Urinary bladder (tissue), 4 donors: ENCODE results near the gene SLC8A2. TPM values are rescaled to one million over a fixed set of nuclear protein-coding genes. Genes with fewer than 3 reads are reported as not detected.

ENCODE experiments used
- DNase-seq: peaks from one replicate; pipeline ENCODE4 v3.0.0-alpha.2; 2015; ENCODE audit errors: extremely low spot score
- H3K27ac ChIP-seq: one replicate; pipeline ENCODE4 v1.5.1; 2013; ENCODE audit warnings: low read depth, mild to moderate bottlenecking, moderate library complexity
- H3K36me3 ChIP-seq: one replicate; pipeline ENCODE4 v1.6.1; 2013; ENCODE audit warnings: mild to moderate bottlenecking, moderate library complexity; ENCODE audit not compliant: insufficient read depth
- H3K4me1 ChIP-seq: one replicate; pipeline ENCODE4 v1.6.1; 2013; ENCODE audit warnings: mild to moderate bottlenecking, moderate library complexity; ENCODE audit not compliant: insufficient read depth
- H3K4me3 ChIP-seq: one replicate; pipeline ENCODE4 v1.5.1; 2013; ENCODE audit warnings: low read depth, low read length
- WGBS: extraction: QIAGEN DNeasy Blood & Tissue Kit; methylation state at CpG from one replicate; pipeline ENCODE4 v1.1.7; 2013; 5-methylcytosine and 5-hydroxymethylcytosine counted together
- polyA plus RNA-seq: library from polyadenylated mRNA; stranded (reverse); fragments of 200-250 nt; gene quantifications from one replicate; pipeline ENCODE4 v1.2.3, GENCODE V29; 2013
- total RNA-seq: library from RNA; depleted of rRNA; stranded (reverse); fragments of >200 nt; gene quantifications from one replicate; pipeline ENCODE4 v1.2.3, GENCODE V29; 2014
- donor health status: healthy with polysubstance abuse.
- donor health status: healthy.

SLC8A2 gene
- total and polyA plus RNA-seq, 2 donors: 1.5 to 10.2 TPM

DNA sequence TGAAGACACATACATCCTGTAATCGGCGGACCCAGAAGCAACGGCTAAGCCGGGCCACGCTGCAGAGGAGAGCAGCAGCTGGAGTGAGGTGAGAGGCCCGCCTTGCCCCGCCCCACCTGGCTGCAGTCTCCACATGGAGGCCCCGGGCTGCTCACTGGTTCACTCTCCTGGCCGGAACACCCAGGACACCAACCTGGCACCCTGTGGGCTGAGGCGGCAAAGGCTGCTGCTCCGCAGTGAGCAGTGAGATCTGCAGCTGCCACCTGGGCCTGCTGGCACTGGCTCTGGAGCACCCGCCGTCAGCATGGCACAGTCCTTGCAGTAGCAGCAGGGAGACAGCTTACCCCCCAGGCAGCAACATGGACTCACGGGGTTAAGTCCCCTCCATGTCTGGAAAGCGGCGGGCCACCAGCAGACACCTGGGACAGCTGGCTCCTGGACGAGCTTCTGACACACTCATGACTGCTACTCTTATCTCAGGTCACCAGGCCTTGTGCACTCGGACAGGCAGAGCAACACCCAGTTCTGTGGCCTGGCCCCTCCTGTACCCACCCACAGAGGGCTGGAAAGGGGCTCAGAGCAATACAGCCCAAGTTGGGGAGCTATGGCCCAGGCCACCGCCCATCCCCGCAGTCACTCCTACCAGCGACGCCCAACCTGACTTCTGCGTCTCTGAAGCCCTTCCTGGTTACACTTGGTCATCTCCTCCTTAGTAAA, 25.5 kb upstream of the SLC8A2 start:
- 86% methylated on average over 23 of the region's 23 CpGs for WGBS
- H3K4me1 ChIP-seq: no peaks in the 10 kb centered on the region
- DNase-seq: no peak
- H3K27ac ChIP-seq: no peak overlapping the region
- peaks cover 4% of the 10 kb centered on the region for H3K36me3 ChIP-seq
- no peak overlapping the region for H3K4me3 ChIP-seq

DNA sequence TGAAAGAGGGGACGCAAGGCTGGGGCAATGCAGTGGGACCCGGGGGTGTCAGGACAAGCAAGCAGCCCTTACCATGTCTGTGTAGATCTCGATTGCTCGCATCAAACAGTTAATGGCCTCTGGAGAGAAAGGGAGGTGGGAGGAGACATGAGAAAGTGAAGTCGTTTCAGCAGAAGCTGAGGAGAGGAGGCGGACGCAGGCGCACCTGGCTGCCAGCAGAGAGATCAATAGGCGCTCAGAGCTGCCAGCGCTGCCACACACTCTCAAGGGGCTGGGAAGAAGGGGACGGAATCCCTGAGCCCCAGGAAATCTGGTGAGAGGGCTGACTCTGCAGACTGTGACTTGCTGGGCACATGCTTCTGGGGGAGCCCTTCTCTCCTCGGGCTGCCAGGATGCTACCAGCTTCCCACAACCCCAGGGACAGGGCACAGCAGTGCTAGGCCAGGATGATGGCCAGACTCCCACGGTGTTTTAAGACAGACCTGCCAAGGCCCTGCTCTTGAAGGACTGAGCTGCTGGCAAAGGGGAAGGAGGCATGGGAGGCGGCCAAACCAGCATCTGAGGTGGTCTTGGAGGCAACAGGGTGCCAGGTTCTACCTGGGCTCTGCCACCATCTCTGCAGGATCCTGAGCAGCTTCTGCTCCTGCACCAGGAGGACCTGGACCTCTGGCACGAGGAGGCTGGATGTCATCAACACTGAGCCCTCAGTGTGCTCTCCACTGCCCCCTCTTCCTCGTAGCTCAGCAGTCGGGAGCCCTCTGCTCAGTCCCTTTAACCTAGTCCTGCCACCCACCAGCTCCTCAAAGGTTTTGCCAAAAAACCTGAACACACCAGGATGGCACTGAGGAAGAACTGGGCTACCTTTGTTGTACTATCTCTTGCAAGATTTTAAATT, 24.0 kb upstream of the SLC8A2 start:
- 79% methylated on average over 17 of the region's 17 CpGs for WGBS

DNA sequence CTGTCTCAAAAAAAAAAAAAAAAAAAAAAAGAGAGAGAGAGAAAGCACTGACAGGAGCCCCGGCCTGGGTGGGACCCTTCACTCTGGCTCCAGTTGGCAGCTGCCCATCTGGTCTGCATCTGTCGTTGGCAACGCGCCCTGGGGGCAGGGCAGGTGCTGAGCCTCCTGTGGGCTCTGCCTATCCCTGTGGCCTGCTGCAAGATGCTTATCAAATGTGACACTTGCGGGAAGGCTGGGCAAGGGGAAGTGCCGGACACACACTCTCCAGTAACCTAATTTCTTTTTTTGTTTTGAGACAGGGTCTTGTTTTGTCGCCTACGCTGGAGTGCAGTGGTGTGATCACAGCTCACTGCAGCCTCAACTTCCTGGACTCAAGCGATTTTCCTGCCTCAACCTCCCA, 23.0 kb upstream of the SLC8A2 start:
- Histone ChIP-seq H3K4me3 (no peak overlapping the region), H3K4me1 (no peaks in the 10 kb centered on the region), H3K36me3 (no peaks in the 10 kb centered on the region), H3K27ac (no peak overlapping the region)
- 61% methylated on average over 9 of the region's 9 CpGs for WGBS
- no peak for DNase-seq

More for the DNA sequence above, 24.0 kb upstream of the SLC8A2 start:
- Histone ChIP-seq H3K4me3 (no peak overlapping the region), H3K27ac (no peak overlapping the region), H3K4me1 (no peaks in the 10 kb centered on the region), H3K36me3 (peaks cover 4% of the 10 kb centered on the region)
- DNase-seq: no peak

DNA sequence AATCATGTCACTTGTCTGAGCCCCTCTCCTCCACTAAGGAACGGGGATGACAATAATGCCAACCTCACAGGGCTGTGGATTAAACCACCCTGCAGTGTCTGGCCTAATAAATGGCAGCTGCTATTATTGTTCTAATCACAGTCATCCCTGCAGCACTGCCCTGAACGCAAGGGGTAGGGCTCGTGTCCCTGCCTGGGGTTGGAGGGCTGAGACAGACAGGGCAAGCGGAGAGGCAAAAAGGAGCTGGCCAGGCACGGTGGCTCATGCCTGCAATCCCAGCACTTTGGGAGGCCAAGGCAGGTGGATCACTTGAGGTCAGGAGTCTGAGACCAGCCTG, 22.5 kb upstream of the SLC8A2 start:
- Histone ChIP-seq H3K4me1 (no peaks in the 10 kb centered on the region), H3K4me3 (no peak overlapping the region), H3K36me3 (no peaks in the 10 kb centered on the region), H3K27ac (no peak overlapping the region)
- DNase-seq: no peak
- 87% methylated on average over 5 of the region's 5 CpGs for WGBS

DNA sequence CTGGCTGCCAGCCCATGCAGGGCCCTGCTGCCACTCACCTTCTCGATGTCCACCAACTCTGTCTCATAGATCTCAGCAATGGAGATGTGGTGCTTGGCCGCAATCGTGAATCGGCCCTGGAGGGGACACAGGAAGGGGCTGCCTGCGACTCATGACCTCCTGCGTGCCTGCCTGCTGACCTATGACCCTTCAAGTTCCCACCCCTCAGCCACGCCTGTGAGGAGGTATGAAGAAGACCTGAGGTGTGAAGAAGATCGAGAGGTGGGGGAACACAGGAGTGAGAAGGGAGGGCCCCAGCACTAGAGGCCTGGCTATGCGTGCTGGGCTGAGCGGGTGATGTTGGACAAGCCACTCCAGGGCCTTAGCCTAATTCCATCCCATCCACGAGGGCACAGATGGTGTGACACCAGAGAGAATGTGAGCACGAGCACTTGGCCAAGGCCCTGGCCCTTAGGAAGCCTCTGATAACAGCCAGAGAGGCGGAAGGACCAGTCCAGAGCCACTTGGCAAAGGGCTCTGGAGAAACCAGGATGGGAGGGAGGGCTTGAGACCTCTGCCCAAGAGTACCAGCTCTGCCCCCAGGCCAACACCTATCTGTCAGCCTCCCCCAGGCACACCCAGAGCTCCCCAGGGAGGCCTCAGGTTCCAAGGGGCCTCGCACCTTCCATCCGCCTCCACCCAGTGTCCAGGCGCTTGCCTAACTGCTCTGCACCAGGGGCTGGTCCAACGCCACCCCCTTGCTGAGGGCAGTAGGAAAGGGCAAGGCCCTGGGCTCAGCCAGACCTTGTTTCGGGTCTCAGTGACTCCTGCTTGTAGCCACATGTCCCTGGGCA, 21.9 kb upstream of the SLC8A2 start:
- Histone ChIP-seq H3K4me1 (no peaks in the 10 kb centered on the region), H3K27ac (no peak overlapping the region), H3K36me3 (no peaks in the 10 kb centered on the region), H3K4me3 (no peak overlapping the region)
- 85% methylated on average over 18 of the region's 18 CpGs for WGBS
- no peak for DNase-seq

DNA sequence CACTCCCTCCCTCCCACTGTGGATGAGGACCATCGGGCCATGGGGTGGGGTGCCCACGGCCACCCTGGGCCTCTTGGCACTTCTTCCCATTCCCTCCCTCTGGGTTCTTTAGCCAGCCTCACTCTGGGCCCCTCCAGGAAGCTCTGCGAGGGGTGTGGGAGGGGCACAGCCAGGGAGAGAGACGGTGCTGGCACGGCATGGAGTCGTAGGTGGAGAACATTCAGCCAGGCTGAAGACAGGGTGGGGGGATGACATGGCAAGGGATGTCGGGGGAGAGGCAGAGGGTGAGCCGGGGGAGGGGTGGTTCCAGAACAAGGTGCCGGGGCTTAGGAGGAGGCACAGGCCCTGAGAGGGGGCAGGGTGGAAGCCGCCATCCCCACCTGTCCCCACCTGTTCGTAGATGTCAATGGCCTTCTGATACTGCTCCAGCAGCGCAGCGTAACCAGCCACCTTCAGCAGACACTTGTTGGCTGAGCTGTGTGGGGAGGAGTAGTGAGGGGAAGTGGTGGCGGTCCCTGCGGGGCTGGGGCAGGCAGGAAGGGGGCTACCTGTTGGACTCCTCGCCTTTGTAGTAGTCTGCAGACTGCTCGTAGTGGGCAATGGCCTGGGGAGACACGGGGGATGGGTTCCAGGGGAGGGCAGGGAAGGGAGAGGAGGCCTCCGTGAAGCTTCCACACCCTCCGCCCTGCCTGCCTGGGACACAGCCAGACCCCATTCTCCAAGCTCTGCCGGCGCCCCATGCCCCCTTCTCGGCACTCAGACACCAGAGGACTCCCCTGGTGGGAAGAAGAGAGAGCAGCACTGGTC, 21.1 kb upstream of the SLC8A2 start:
- WGBS: 69% methylated on average over 23 of the region's 23 CpGs
- Histone ChIP-seq H3K4me1 (no peaks in the 10 kb centered on the region), H3K27ac (no peak overlapping the region), H3K36me3 (no peaks in the 10 kb centered on the region), H3K4me3 (no peak overlapping the region)
- DNase-seq: no peak

DNA sequence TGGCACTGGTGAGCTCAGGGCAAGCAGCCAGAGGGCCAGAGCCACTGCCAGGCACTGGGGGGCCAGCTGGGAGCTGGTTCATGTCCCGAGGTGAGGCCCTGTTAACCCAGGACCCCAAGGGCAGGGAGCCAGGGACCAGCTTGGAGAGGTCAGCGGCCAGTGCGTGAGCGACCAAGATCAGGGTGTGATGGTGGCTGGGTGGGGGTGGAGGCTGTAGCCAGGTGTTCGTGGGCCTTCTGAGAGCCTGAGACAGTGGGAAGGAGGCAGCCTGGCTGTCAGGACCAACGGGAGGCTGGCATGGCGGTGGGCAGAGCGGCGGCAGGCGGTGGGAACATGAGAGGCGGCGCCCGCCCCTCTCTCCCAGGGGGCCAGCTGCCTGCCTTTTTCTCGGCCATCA, 20.4 kb upstream of the SLC8A2 start:
- Histone ChIP-seq H3K4me1 (no peaks in the 10 kb centered on the region), H3K27ac (no peak overlapping the region), H3K4me3 (no peak overlapping the region), H3K36me3 (no peaks in the 10 kb centered on the region)
- 86% methylated on average over 14 of the region's 14 CpGs for WGBS
- DNase-seq: no peak

DNA sequence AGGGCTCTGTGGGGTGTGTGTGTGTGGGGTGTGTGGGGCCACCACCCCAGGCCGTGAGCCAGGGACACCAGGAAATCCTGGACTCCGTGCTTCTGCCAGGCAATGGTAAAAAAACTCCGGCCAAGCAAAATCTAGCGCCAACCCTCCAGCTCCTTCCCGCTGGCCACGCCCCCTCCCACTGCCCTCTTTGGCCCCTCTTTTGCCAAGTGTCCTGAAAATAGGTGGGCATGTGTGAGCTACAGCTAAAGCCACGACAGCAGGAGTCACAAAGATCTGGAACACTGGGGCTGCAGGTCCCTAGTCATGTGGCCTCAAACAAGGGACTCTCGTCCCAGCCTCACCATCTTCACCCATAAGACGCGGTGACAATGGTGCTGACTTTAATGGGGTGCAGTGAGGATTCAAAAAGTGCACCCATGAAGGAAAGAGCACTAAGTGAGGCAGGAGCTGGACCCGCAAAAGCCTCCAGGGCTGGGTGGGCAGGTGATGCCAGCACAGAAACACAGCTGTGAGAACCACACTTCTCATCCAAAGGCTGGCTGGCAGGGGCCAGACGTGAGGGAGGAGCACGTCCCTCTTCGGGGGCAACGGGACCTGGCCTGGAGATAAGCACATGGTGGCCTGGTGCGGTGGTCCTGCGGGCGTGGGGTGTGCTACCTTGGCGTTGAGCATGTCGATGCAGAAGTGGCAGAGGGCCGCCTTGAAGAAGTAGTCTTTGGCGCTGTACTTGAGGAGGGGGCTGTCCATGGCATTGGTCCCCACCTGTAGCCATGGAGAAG, 19.9 kb upstream of the SLC8A2 start:
- DNase-seq: no peak
- Histone ChIP-seq H3K27ac (no peak overlapping the region), H3K4me1 (no peaks in the 10 kb centered on the region), H3K4me3 (no peak overlapping the region), H3K36me3 (no peaks in the 10 kb centered on the region)
- 83% methylated on average over 22 of the region's 22 CpGs for WGBS

DNA sequence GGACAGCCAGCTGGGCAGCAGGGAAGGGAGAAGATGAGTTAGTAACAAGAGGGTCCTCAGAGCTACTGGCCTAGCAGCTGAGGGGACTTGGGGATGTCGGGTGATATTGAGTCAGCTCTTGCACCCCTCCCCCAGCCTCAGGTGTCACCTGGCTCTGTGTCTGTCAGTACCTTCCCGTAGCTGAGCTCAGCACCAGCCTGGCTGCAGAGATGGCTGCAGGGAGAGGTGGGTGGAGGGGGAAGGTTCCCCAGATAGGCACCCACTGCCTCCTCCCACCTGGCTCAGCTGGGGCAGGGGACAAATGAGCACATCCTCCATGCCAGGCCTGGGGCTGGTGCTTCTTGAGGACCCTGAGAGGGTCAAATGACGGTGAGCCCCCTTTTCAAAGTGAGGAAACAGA, 19.2 kb upstream of the SLC8A2 start:
- WGBS: 63% methylated on average over 3 of the region's 3 CpGs
- Histone ChIP-seq H3K4me1 (no peaks in the 10 kb centered on the region), H3K36me3 (no peaks in the 10 kb centered on the region), H3K27ac (no peak overlapping the region), H3K4me3 (no peak overlapping the region)
- no peak for DNase-seq

DNA sequence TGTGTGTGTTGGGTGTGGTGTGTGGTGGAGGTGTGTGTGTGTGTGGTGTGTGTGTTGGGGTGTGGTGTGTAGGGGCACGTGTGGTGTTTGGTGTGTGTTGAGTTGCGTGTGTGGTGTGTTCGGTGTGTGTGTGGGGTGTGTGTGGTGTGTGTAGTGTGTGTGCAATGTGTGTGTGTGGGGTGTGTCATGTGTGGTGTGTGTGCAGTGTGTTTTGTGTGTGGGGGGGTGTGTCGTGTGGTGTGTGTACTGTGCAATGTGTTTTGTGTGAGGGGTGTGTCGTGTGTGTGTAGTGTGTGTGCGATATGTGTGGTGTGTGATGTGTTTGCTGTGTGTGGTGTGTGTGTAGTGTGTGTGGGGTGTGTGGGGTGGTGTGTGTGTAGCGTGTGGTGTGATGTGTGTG, 18.3 kb upstream of the SLC8A2 start:
- Histone ChIP-seq H3K4me3 (no peak overlapping the region), H3K27ac (no peak overlapping the region), H3K36me3 (no peaks in the 10 kb centered on the region), H3K4me1 (no peaks in the 10 kb centered on the region)
- DNase-seq: no peak
- 91% methylated on average over 7 of the region's 7 CpGs for WGBS

DNA sequence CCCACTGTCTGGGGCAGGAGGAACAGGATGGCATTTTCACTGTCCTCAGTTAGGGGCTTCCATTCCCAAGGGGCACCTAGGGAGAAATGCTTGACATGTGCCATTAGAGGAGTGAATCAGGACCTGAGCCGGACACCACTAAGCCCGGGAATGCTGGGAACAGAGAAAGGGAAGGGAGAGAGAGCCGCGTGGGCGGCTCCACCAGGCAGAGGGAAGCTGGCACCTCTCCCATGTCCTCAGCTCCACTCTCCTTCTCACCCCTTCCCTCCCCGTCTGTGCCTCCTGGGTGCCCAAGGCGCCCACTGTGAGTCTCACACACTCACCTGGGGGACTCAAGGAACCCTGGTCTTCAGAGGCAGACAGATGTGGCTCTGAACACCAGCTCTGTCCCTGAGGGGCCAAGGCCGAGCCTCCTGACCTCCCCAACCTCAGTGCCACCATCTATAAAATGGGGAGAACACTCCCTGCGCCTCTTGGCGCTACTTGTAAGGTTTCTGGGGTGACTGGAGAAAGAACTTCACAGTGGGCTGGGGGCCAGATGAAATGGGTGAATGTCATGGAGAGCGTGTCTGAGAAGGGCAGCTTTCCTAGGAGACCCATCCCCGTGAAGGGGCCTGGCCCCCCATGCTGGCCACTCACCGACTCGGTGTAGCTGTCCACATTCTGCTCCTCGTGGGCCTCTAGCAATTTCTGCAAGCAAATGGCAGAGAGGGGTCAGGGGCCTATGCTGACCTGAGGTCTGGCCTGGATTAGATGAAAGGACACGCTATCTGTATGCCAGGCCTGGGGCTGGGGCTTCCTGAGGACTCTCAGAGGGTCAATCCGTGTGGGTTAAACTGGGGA, 17.6 kb upstream of the SLC8A2 start:
- Histone ChIP-seq H3K27ac (no peak overlapping the region), H3K4me1 (no peaks in the 10 kb centered on the region), H3K36me3 (no peaks in the 10 kb centered on the region), H3K4me3 (no peak overlapping the region)
- 87% methylated on average over 17 of the region's 17 CpGs for WGBS
- no peak for DNase-seq
